AG04449 (cell line): ENCODE measurements around the gene FOXI1.

Source experiments
- CTCF ChIA-PET: fragments of 350-600 bp; formaldehyde crosslinking; extraction: SDS; loops from one replicate; lab custom pipeline; 2021; ENCODE audit warnings: antibody characterized with exemption; lab: Yijun Ruan, JAX
- POLR2A ChIA-PET: fragments of 400-600, 350-600 bp; formaldehyde crosslinking; extraction: SDS; loops from one replicate; lab custom pipeline; 2020; ENCODE audit warnings: antibody characterized with exemption, inconsistent platforms; lab: Yijun Ruan, JAX
- DNase-seq: peaks from one replicate; pipeline ENCODE4 v3.0.0-alpha.2; 2010; ENCODE audit warnings: low read depth, low spot score
- H3K4me3 ChIP-seq: 2 replicates; pipeline ENCODE4 v1.5.1; 2011; ENCODE audit warnings: low read depth, mild to moderate bottlenecking, control low read depth, low read length
- TF ChIP-seq, protein P1 (sequence below): IDR thresholded peaks from one replicate; pipeline ENCODE4 v1.5.1; 2011; ENCODE audit warnings: mild to moderate bottlenecking, moderate library complexity, low read length, control low read depth, inconsistent platforms; ENCODE audit not compliant: insufficient read depth; ENCODE audit errors: missing control alignments

Gene FOXI1

DNA sequence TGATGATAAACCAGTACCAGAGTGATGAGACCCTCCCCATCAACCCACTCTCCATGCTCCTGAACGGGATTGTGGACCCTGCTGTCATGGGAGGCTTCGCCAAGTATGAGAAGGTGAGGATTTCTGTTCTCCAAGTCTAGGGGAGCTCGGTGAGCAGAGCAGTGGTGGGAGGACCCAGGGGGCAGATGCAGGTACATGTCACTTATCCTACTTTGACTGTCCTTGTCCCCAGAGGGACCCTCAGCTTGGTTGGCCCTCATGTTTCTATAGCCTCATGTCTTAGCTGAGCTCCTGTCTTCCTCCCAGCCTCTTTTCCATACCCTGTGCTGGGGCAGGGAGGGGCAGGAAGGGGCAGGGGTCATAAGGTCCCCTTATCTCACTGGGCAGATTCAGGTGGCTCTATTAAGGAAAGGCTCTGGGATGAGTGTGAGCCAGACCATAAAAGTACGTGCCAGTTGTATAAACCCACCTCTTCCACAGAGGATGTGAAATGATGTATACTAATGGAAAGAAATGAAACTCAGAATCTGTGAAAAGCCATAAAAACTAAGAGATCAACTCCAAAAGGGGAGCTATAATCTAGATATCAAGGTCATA, 38.0 kb upstream of the FOXI1 start:
- ChIA-PET POLR2A (no interaction called here), CTCF (interaction anchor here (0.6 to 2.5 kb wide), 4 partner anchors 87 to 503 kb away, joined by 3 to 14 read pairs (median 3); no protein-coding TSS in a partner anchor)
- no peak for DNase-seq
- TF ChIP-seq, protein P1, sequence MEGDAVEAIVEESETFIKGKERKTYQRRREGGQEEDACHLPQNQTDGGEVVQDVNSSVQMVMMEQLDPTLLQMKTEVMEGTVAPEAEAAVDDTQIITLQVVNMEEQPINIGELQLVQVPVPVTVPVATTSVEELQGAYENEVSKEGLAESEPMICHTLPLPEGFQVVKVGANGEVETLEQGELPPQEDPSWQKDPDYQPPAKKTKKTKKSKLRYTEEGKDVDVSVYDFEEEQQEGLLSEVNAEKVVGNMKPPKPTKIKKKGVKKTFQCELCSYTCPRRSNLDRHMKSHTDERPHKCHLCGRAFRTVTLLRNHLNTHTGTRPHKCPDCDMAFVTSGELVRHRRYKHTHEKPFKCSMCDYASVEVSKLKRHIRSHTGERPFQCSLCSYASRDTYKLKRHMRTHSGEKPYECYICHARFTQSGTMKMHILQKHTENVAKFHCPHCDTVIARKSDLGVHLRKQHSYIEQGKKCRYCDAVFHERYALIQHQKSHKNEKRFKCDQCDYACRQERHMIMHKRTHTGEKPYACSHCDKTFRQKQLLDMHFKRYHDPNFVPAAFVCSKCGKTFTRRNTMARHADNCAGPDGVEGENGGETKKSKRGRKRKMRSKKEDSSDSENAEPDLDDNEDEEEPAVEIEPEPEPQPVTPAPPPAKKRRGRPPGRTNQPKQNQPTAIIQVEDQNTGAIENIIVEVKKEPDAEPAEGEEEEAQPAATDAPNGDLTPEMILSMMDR = no peak
- no peak overlapping the region for H3K4me3 ChIP-seq

DNA sequence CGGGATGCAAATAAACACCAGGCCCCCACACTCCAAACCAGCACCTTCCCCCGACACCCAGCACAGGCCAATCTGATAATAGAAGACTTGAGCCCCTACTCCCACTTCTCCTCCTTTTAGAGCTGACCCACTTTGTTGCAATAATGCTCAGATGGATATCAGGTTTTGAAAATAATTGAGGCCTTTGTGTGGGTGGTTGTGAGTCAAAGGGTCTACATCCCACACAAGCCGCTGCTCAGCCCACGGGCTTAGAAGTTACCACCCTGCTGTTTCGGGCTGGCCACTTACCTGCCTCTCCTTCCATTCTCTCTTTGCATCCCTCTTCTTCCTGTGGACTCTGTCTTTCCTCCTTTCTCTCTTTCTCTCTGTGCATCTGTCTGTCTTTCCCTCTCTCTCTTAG, 36.2 kb upstream of the FOXI1 start:
- POLR2A ChIA-PET = no interaction called here
- no peak overlapping the region for H3K4me3 ChIP-seq
- CTCF ChIA-PET = interaction anchor here (0.9 to 3.0 kb wide), 2 partner anchors 10 to 26 kb away, joined by 3 to 54 read pairs; no protein-coding TSS in a partner anchor
- DNase-seq = no peak
- TF ChIP-seq, protein P1 = no peak

GRCh38 chr5:170070556-170071412, 34.9 kb upstream of the FOXI1 start:
- ChIA-PET CTCF (interaction anchor here (0.5 to 3.0 kb wide), 53 partner anchors 9 to 1806 kb away, joined by 3 to 60 read pairs (median 4); partner anchors contain the start of gene INSYN2B), POLR2A (no interaction called here)
- no peak overlapping the region for H3K4me3 ChIP-seq
- TF ChIP-seq, protein P1 = peak; percentile 79
- DNase-seq = no peak

- POLR2A ChIA-PET = no interaction called here
Measured at GRCh38 chr5:170071748-170072147, 33.9 kb upstream of the FOXI1 start.

GRCh38 chr5:170075696-170076095, 30.0 kb upstream of the FOXI1 start:
- no peak overlapping the region for H3K4me3 ChIP-seq
- POLR2A ChIA-PET = no interaction called here
- CTCF ChIA-PET = interaction anchor here (1.0 to 1.3 kb wide), 2 partner anchors 18 to 109 kb away, joined by 3 read pairs; no protein-coding TSS in a partner anchor
- TF ChIP-seq, protein P1 = no peak
- no peak for DNase-seq

More at GRCh38 chr5:170071748-170072147, 33.9 kb upstream of the FOXI1 start:
- TF ChIP-seq, protein P1 = no peak
- DNase-seq = no peak
- CTCF ChIA-PET = interaction anchor here (0.7 to 3.0 kb wide), 41 partner anchors 8 to 1807 kb away, joined by 3 to 60 read pairs (median 5); partner anchors contain the start of gene INSYN2B
- H3K4me3 ChIP-seq = no peak overlapping the region

GRCh38 chr5:170076211-170076610, 29.5 kb upstream of the FOXI1 start:
- DNase-seq = no peak
- H3K4me3 ChIP-seq = no peak overlapping the region
- ChIA-PET CTCF (interaction anchor here (1.3 kb wide), 1 partner anchor 17 kb away, joined by 3 read pairs; no protein-coding TSS in a partner anchor), POLR2A (no interaction called here)
- TF ChIP-seq, protein P1 = no peak
